ENCODE measurements around the gene HAUS5.

The HAUS5 gene

GRCh38 chr19:35609851-35610353, 2.6 kb upstream of the HAUS5 start:
- H3K27ac ChIP-seq = no peak overlapping the region
- TF ChIP-seq, protein P1, sequence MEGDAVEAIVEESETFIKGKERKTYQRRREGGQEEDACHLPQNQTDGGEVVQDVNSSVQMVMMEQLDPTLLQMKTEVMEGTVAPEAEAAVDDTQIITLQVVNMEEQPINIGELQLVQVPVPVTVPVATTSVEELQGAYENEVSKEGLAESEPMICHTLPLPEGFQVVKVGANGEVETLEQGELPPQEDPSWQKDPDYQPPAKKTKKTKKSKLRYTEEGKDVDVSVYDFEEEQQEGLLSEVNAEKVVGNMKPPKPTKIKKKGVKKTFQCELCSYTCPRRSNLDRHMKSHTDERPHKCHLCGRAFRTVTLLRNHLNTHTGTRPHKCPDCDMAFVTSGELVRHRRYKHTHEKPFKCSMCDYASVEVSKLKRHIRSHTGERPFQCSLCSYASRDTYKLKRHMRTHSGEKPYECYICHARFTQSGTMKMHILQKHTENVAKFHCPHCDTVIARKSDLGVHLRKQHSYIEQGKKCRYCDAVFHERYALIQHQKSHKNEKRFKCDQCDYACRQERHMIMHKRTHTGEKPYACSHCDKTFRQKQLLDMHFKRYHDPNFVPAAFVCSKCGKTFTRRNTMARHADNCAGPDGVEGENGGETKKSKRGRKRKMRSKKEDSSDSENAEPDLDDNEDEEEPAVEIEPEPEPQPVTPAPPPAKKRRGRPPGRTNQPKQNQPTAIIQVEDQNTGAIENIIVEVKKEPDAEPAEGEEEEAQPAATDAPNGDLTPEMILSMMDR (IDR thresholded peaks at IDR 0.05) = no peak
- no peak for DNase-seq (ENCODE audit: low spot score)

GRCh38 chr19:35612224-35612558, 344 bp upstream of the HAUS5 start:
- H3K4me3 ChIP-seq = peak overlapping the region; percentile 80
- TF ChIP-seq, protein P1 (IDR thresholded peaks at IDR 0.05) = no peak
- no peak for DNase-seq (ENCODE audit: low spot score)
- H3K27ac ChIP-seq = peak overlapping the region; percentile 57 to 68

More at GRCh38 chr19:35609851-35610353, 2.6 kb upstream of the HAUS5 start:
- no peak overlapping the region for H3K4me3 ChIP-seq

- H3K4me3 ChIP-seq = no peak overlapping the region
- DNase-seq (ENCODE audit: low spot score) = no peak
- TF ChIP-seq, protein P1 (IDR thresholded peaks at IDR 0.05) = no peak
These were observed 1.0 kb downstream of the HAUS5 start for GRCh38 chr19:35613574-35613973.

GRCh38 chr19:35615036-35615435, 2.5 kb downstream of the HAUS5 start:
- no peak overlapping the region for H3K4me3 ChIP-seq
- TF ChIP-seq, protein P1 (IDR thresholded peaks at IDR 0.05) = no peak
- DNase-seq (ENCODE audit: low spot score) = no peak
- H3K27ac ChIP-seq = no peak overlapping the region

More at GRCh38 chr19:35613574-35613973, 1.0 kb downstream of the HAUS5 start:
- no peak overlapping the region for H3K27ac ChIP-seq

- TF ChIP-seq, protein P1 (IDR thresholded peaks at IDR 0.05) = no peak
- Histone ChIP-seq H3K27ac (no peak overlapping the region), H3K4me3 (no peak overlapping the region)
- no peak for DNase-seq (ENCODE audit: low spot score)
These were observed 6.3 kb downstream of the HAUS5 start for GRCh38 chr19:35618857-35619256.

GRCh38 chr19:35619290-35619923, 6.9 kb downstream of the HAUS5 start:
- no peak overlapping the region for H3K4me3 ChIP-seq
- DNase-seq (ENCODE audit: low spot score) = no peak
- TF ChIP-seq, protein P1 (IDR thresholded peaks at IDR 0.05) = no peak
- H3K27ac ChIP-seq = no peak overlapping the region

DNA sequence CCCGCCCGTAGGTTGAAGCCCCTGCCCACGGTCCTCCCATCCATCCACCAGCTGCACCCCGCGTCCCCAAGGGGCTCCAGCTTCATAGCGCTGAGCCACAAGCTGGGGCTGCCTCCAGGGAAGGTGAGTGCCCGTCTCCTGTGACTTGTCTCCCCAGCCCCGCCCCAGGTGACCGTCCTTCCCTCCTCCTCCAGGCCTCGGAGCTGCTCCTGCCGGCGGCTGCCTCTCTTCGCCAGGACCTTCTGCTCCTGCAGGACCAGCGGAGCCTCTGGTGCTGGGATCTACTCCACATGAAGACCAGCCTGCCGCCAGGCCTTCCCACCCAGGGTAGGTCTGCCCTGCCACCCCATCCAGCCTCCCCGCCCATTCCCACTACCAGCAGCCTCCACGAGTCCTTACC, 7.5 kb downstream of the HAUS5 start:
- TF ChIP-seq, protein P1 (IDR thresholded peaks at IDR 0.05) = no peak
- no peak for DNase-seq (ENCODE audit: low spot score)
- Histone ChIP-seq H3K4me3 (no peak overlapping the region), H3K27ac (no peak overlapping the region)
